Tibial nerve (tissue), 4 donors: Measurements from ENCODE around the gene PDGFB. TPM values are rescaled to one million over a fixed set of nuclear protein-coding genes. Genes with fewer than 3 reads are reported as not detected.

Experiments used
- DNase-seq, 2 donors: peaks; one replicate each; pipeline ENCODE4 v3.0.0-alpha.2; 2019; ENCODE audit warnings: low spot score in 2 of 2
- H3K27ac ChIP-seq, 4 donors: fragments of 200-600 bp; sonication (generic) in 3 of 4; one replicate each; pipeline ENCODE4 v1.5.1; 2017 to 2019; ENCODE audit warnings: mild to moderate bottlenecking in 1 of 4
- H3K27me3 ChIP-seq, 2 donors: fragments of 200-600 bp; sonication (generic) in 1 of 2; one replicate each; pipeline versions ENCODE4 v1.5.1 to v1.6.0; 2017 to 2019
- H3K36me3 ChIP-seq, 3 donors: fragments of 200-600 bp; sonication (generic); one replicate each; pipeline ENCODE4 v1.5.1; 2018 to 2019
- H3K4me1 ChIP-seq, 4 donors: fragments of 200-600 bp; sonication (generic) in 3 of 4; one replicate each; pipeline ENCODE4 v1.5.1; 2017 to 2019
- H3K4me3 ChIP-seq, 4 donors: fragments of 200-600 bp; sonication (generic) in 3 of 4; one replicate each; pipeline ENCODE4 v1.5.1; 2017 to 2019; ENCODE audit warnings: mild to moderate bottlenecking in 1 of 4, moderate library complexity in 1 of 4
- H3K9me3 ChIP-seq, 4 donors: fragments of 200-600 bp; sonication (generic) in 3 of 4; one replicate each; pipeline ENCODE4 v1.5.1; 2017 to 2019
- CTCF ChIP-seq, 5 experiments: fragments of 200-600 bp in 3 of 5; fragments of 450-650 bp in 2 of 5; sonication (generic) in 3 of 5; IDR thresholded peaks; one replicate each; pipeline ENCODE4 v1.5.1; 2016 to 2019; ENCODE audit warnings: antibody characterized with exemption in 5 of 5, mild to moderate bottlenecking in 3 of 5, moderate library complexity in 2 of 5
- EP300 ChIP-seq, 2 donors: sonication (generic); formaldehyde crosslinking; IDR thresholded peaks; one replicate each; pipeline ENCODE4 v1.6.1; 2017; ENCODE audit warnings: antibody characterized with exemption in 2 of 2, mild to moderate bottlenecking in 1 of 2
- POLR2A ChIP-seq, 2 donors: fragments of 450-650 bp; IDR thresholded peaks; one replicate each; pipeline ENCODE4 v1.6.1; 2017; ENCODE audit warnings: antibody characterized with exemption in 2 of 2, mild to moderate bottlenecking in 2 of 2, moderate library complexity in 2 of 2
- WGBS, 2 donors: methylation state at CpG; one replicate each; pipeline ENCODE4 v1.1.5; 2018; 5-methylcytosine and 5-hydroxymethylcytosine counted together
- total RNA-seq, 4 donors: library from RNA; depleted of rRNA; stranded (reverse); fragments of >200 nt; gene quantifications; one replicate each; pipeline ENCODE4 v1.1.0, GENCODE V29; 2016

PDGFB gene
- total RNA-seq, 4 donors from 2014 or later: 7.5 to 22.2 (median 10.2) TPM

GRCh38 chr22:39232806-39233709 is 11.7 kb downstream of the PDGFB start:
- WGBS, 2 donors: 59 to 70% methylated on average over 23 to 24 of the region's 25 CpGs
- Histone ChIP-seq H3K27me3 (no peaks in the 10 kb centered on the region), H3K9me3 (no peaks in the 10 kb centered on the region), H3K4me1 (peaks cover 0 to 83% (median 51%) of the 10 kb centered on the region in 4 donors), H3K27ac (peak overlapping the region in 3 of 4 donors; percentile 37 to 91 (median 81)), H3K4me3 (no peak overlapping the region), H3K36me3 (peaks cover 0 to 38% (median 0%) of the 10 kb centered on the region in 3 donors)
- TF ChIP-seq CTCF (IDR thresholded peaks at IDR 0.05) (no peak), EP300 (IDR thresholded peaks at IDR 0.05) (no peak), POLR2A (IDR thresholded peaks at IDR 0.05) (no peak)
- DNase-seq: no peak

GRCh38 chr22:39232246-39232645 is 12.5 kb downstream of the PDGFB start:
- Histone ChIP-seq H3K4me1 (peaks cover 0 to 75% (median 43%) of the 10 kb centered on the region in 4 donors), H3K27me3 (no peaks in the 10 kb centered on the region), H3K9me3 (no peaks in the 10 kb centered on the region), H3K36me3 (peaks cover 0 to 45% (median 0%) of the 10 kb centered on the region in 3 donors), H3K27ac (no peak overlapping the region), H3K4me3 (no peak overlapping the region)
- no peak for DNase-seq
- WGBS, 2 donors: 94 to 95% methylated on average over 9 of the region's 9 CpGs
- no peak for TF ChIP-seq POLR2A (IDR thresholded peaks at IDR 0.05)
- TF ChIP-seq EP300 (IDR thresholded peaks at IDR 0.05): no peak
- TF ChIP-seq CTCF (IDR thresholded peaks at IDR 0.05): no peak

- H3K4me1 ChIP-seq: peaks cover 0 to 66% (median 34%) of the 10 kb centered on the region in 4 donors
- H3K36me3 ChIP-seq: peaks cover 0 to 51% (median 0%) of the 10 kb centered on the region in 3 donors
- no peaks in the 10 kb centered on the region for H3K27me3 ChIP-seq
- H3K27ac ChIP-seq: peak overlapping the region in 2 of 4 donors; percentile 36
- no peak overlapping the region for H3K4me3 ChIP-seq
- WGBS, 2 donors: 91% methylated on average over 23 to 37 of the region's 37 CpGs
- no peak for DNase-seq
- TF ChIP-seq CTCF (IDR thresholded peaks at IDR 0.05): no peak
- no peak for TF ChIP-seq POLR2A (IDR thresholded peaks at IDR 0.05)
- no peak for TF ChIP-seq EP300 (IDR thresholded peaks at IDR 0.05)
- H3K9me3 ChIP-seq: no peaks in the 10 kb centered on the region
Measured at GRCh38 chr22:39231197-39231950, 13.4 kb downstream of the PDGFB start.

- 29 to 39% methylated on average over 29 to 30 of the region's 30 CpGs for WGBS, 2 donors
- H3K27me3 ChIP-seq: no peaks in the 10 kb centered on the region
- no peak overlapping the region for H3K4me3 ChIP-seq
- H3K4me1 ChIP-seq: peaks cover 0 to 58% (median 26%) of the 10 kb centered on the region in 4 donors
- no peaks in the 10 kb centered on the region for H3K9me3 ChIP-seq
- peak overlapping the region in 3 of 4 donors; percentile 35 to 36 (median 36) for H3K27ac ChIP-seq
- peaks cover 0 to 60% (median 0%) of the 10 kb centered on the region in 3 donors for H3K36me3 ChIP-seq
- TF ChIP-seq CTCF (IDR thresholded peaks at IDR 0.05) (peak in 1 of 5 experiments; percentile 18), POLR2A (IDR thresholded peaks at IDR 0.05) (no peak), EP300 (IDR thresholded peaks at IDR 0.05) (peak in 1 of 2 donors; percentile 23)
- no peak for DNase-seq
Measured at GRCh38 chr22:39230261-39231196, 14.3 kb downstream of the PDGFB start.
